Memory B cell (primary cell): ENCODE results near the gene ALKBH7.
A peak's percentile ranks its signal among the peaks of the same experiment; 100 is the strongest.

ENCODE experiments used
- ATAC-seq: fragments of 150-1000 bp; cut with Tn5 transposase; 2 replicates; pipeline ENCODE4 v1.10.0; 2021; ENCODE audit warnings: low read depth, mild to moderate bottlenecking, moderate library complexity
- DNase-seq, 2 donors: peaks; one replicate each; pipeline ENCODE4 v3.0.0; 2022; ENCODE audit warnings: low spot score in 2 of 2
- H3K27ac Mint-ChIP-seq: one replicate; pipeline ENCODE4 v1.8.0; 2022; ENCODE audit warnings: mild to moderate bottlenecking, moderate library complexity, mixed read lengths
- H3K27me3 Mint-ChIP-seq: one replicate; pipeline ENCODE4 v1.8.0; 2022; ENCODE audit warnings: mixed read lengths
- H3K36me3 Mint-ChIP-seq: one replicate; pipeline ENCODE4 v1.8.0; 2022; ENCODE audit warnings: mild to moderate bottlenecking, mixed read lengths
- H3K4me1 Mint-ChIP-seq: one replicate; pipeline ENCODE4 v1.8.0; 2022; ENCODE audit warnings: mixed read lengths
- H3K4me3 Mint-ChIP-seq: one replicate; pipeline ENCODE4 v1.8.0; 2022; ENCODE audit warnings: mild to moderate bottlenecking, moderate library complexity, mixed read lengths
- H3K9me3 Mint-ChIP-seq: one replicate; pipeline ENCODE4 v1.8.0; 2022; ENCODE audit warnings: mixed read lengths

Gene ALKBH7

GRCh38 chr19:6376512-6377190 is 4.1 kb downstream of the ALKBH7 start:
- DNase-seq (no peak), ATAC-seq (no peak)
- Mint-ChIP-seq H3K36me3 (peaks cover 20% of the 10 kb centered on the region), H3K4me3 (no peak overlapping the region), H3K27ac (peak overlapping the region; percentile 8), H3K9me3 (peaks cover 3% of the 10 kb centered on the region), H3K27me3 (no peaks in the 10 kb centered on the region), H3K4me1 (peaks cover 10% of the 10 kb centered on the region)

- no peak for DNase-seq
- Mint-ChIP-seq H3K36me3 (peaks cover 24% of the 10 kb centered on the region), H3K4me3 (no peak overlapping the region), H3K27ac (no peak overlapping the region), H3K9me3 (peaks cover 3% of the 10 kb centered on the region), H3K27me3 (no peaks in the 10 kb centered on the region), H3K4me1 (peaks cover 7% of the 10 kb centered on the region)
- no peak for ATAC-seq
Measured at GRCh38 chr19:6378041-6378440, 5.4 kb downstream of the ALKBH7 start.

GRCh38 chr19:6378486-6378885 is 5.9 kb downstream of the ALKBH7 start:
- DNase-seq (no peak), ATAC-seq (no peak)
- no peaks in the 10 kb centered on the region for H3K27me3 Mint-ChIP-seq
- H3K4me1 Mint-ChIP-seq, result peaks cover 4% of the 10 kb centered on the region
- H3K27ac Mint-ChIP-seq, result no peak overlapping the region
- H3K36me3 Mint-ChIP-seq, result peaks cover 28% of the 10 kb centered on the region
- H3K9me3 Mint-ChIP-seq, result peaks cover 3% of the 10 kb centered on the region
- no peak overlapping the region for H3K4me3 Mint-ChIP-seq

- Mint-ChIP-seq H3K4me1 (no peaks in the 10 kb centered on the region), H3K9me3 (peaks cover 3% of the 10 kb centered on the region), H3K27ac (no peak overlapping the region), H3K4me3 (no peak overlapping the region), H3K36me3 (peaks cover 28% of the 10 kb centered on the region), H3K27me3 (no peaks in the 10 kb centered on the region)
- ATAC-seq, result no peak
- DNase-seq, result no peak
Measured at GRCh38 chr19:6379744-6380143, 7.2 kb downstream of the ALKBH7 start.

- H3K36me3 Mint-ChIP-seq, result peaks cover 30% of the 10 kb centered on the region
- H3K27me3 Mint-ChIP-seq, result no peaks in the 10 kb centered on the region
- no peak overlapping the region for H3K4me3 Mint-ChIP-seq
- peaks cover 3% of the 10 kb centered on the region for H3K9me3 Mint-ChIP-seq
- no peaks in the 10 kb centered on the region for H3K4me1 Mint-ChIP-seq
- ATAC-seq (no peak), DNase-seq (no peak)
- H3K27ac Mint-ChIP-seq, result no peak overlapping the region
Measured at GRCh38 chr19:6381030-6381750, 8.6 kb downstream of the ALKBH7 start.

- DNase-seq (no peak), ATAC-seq (no peak)
- Mint-ChIP-seq H3K4me1 (no peaks in the 10 kb centered on the region), H3K4me3 (no peak overlapping the region), H3K36me3 (peaks cover 38% of the 10 kb centered on the region), H3K27me3 (no peaks in the 10 kb centered on the region), H3K27ac (no peak overlapping the region), H3K9me3 (peaks cover 3% of the 10 kb centered on the region)
Measured at GRCh38 chr19:6383188-6383587, 10.6 kb downstream of the ALKBH7 start.

- no peak for ATAC-seq
- no peak overlapping the region for H3K4me3 Mint-ChIP-seq
- DNase-seq, result no peak
- H3K27ac Mint-ChIP-seq, result no peak overlapping the region
- H3K36me3 Mint-ChIP-seq, result peaks cover 38% of the 10 kb centered on the region
- no peaks in the 10 kb centered on the region for H3K27me3 Mint-ChIP-seq
- peaks cover 3% of the 10 kb centered on the region for H3K9me3 Mint-ChIP-seq
- H3K4me1 Mint-ChIP-seq, result no peaks in the 10 kb centered on the region
Measured at GRCh38 chr19:6384381-6384780, 11.8 kb downstream of the ALKBH7 start.

GRCh38 chr19:6387372-6387771 is 14.8 kb downstream of the ALKBH7 start:
- Mint-ChIP-seq H3K27me3 (no peaks in the 10 kb centered on the region), H3K4me3 (no peak overlapping the region), H3K4me1 (peaks cover 11% of the 10 kb centered on the region), H3K9me3 (no peaks in the 10 kb centered on the region), H3K27ac (no peak overlapping the region), H3K36me3 (peaks cover 22% of the 10 kb centered on the region)
- ATAC-seq (no peak), DNase-seq (no peak)

GRCh38 chr19:6392221-6393073 is 19.9 kb downstream of the ALKBH7 start:
- no peak for ATAC-seq
- no peaks in the 10 kb centered on the region for H3K9me3 Mint-ChIP-seq
- peaks cover 9% of the 10 kb centered on the region for H3K36me3 Mint-ChIP-seq

GRCh38 chr19:6393074-6393982 is 20.7 kb downstream of the ALKBH7 start, which contains the start of gene GTF2F1:
Gene GTF2F1, minus strand, starts transcription at chr19:6393164. Its CDS starts 169 bp downstream, at chr19:6392995.
- Mint-ChIP-seq H3K4me1 (peaks cover 20% of the 10 kb centered on the region), H3K4me3 (peak within 1 kb of the TSS; percentile 86), H3K27me3 (no peaks in the 10 kb centered on the region), H3K9me3 (no peaks in the 10 kb centered on the region), H3K36me3 (peaks cover 7% of the 10 kb centered on the region), H3K27ac (peak within 1 kb of the TSS; percentile 97)
- peak; percentile 94 to 95 for DNase-seq
- peak; percentile 83 for ATAC-seq

More at GRCh38 chr19:6392221-6393073, 19.9 kb downstream of the ALKBH7 start:
- Mint-ChIP-seq H3K27ac (peak overlapping the region; percentile 97), H3K4me1 (peaks cover 20% of the 10 kb centered on the region), H3K4me3 (peak overlapping the region; percentile 86), H3K27me3 (no peaks in the 10 kb centered on the region)
- no peak for DNase-seq

- H3K4me1 Mint-ChIP-seq, result peaks cover 20% of the 10 kb centered on the region
- ATAC-seq, result peak; percentile 37
- H3K27me3 Mint-ChIP-seq, result no peaks in the 10 kb centered on the region
- DNase-seq, result no peak
- peaks cover 6% of the 10 kb centered on the region for H3K36me3 Mint-ChIP-seq
- peak overlapping the region; percentile 86 for H3K4me3 Mint-ChIP-seq
- H3K27ac Mint-ChIP-seq, result peak overlapping the region; percentile 97
- H3K9me3 Mint-ChIP-seq, result no peaks in the 10 kb centered on the region
Measured at GRCh38 chr19:6393983-6394412, 21.4 kb downstream of the ALKBH7 start.

GRCh38 chr19:6394831-6395230 is 22.2 kb downstream of the ALKBH7 start:
- ATAC-seq, result no peak
- H3K27me3 Mint-ChIP-seq, result no peaks in the 10 kb centered on the region

GRCh38 chr19:6396305-6396704 is 23.7 kb downstream of the ALKBH7 start:
- Mint-ChIP-seq H3K4me3 (no peak overlapping the region), H3K27ac (no peak overlapping the region), H3K27me3 (peaks cover 1% of the 10 kb centered on the region), H3K36me3 (no peaks in the 10 kb centered on the region), H3K9me3 (no peaks in the 10 kb centered on the region), H3K4me1 (peaks cover 16% of the 10 kb centered on the region)
- no peak for ATAC-seq
- no peak for DNase-seq

More at GRCh38 chr19:6394831-6395230, 22.2 kb downstream of the ALKBH7 start:
- Mint-ChIP-seq H3K4me3 (peak overlapping the region; percentile 43), H3K9me3 (no peaks in the 10 kb centered on the region), H3K4me1 (peaks cover 20% of the 10 kb centered on the region), H3K36me3 (peaks cover 4% of the 10 kb centered on the region), H3K27ac (peak overlapping the region; percentile 97)
- no peak for DNase-seq
